HG02943 (cell line): ENCODE results near the gene HCN2.
"Not testable (repeated sequence)": the region's sequence is repeated elsewhere in the genome, so short reads cannot be mapped to it uniquely, and the experiment has no call there.

Experiments used
- ATAC-seq: cut with Tn5 transposase; IDR thresholded peaks from one replicate; pipeline ENCODE4 v1.9.1; 2021; ENCODE audit warnings: mild to moderate bottlenecking, low read depth, moderate library complexity; ENCODE audit not compliant: unreplicated experiment

Gene HCN2

DNA sequence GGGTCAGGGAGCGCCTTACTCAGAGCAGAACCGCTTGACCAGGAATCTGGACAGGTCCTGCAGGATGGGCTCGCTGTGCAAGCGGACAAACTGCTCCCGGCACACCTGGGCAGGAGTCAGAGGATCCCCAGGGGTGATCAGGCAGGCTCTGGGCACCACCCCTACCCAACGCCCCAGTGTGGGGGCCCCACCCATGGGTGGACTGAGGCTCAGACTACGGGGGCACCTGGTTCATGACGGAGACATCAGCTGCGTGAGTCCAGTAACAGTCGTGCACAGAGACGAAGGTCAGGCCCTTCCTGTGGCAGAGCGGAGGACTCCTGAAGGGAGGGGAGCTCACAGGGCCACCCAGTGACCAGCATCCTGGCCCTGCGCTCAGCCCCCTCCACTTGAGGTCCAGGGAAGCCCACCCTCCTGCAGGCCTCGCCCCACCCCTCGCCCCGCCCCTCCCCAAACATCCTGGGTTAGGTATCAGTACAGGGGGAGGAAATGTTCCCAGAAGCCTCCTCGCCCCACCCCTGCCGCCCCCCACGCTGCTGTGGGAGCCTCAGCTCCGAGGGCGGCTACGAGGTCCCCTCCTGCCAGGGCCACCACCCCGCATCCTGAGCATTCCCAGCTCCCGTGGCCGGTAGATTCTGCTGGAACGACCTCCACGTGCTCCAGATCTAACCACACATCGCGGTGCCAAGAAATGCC, 28.0 kb downstream of the HCN2 start:
- ATAC-seq, result no peak

DNA sequence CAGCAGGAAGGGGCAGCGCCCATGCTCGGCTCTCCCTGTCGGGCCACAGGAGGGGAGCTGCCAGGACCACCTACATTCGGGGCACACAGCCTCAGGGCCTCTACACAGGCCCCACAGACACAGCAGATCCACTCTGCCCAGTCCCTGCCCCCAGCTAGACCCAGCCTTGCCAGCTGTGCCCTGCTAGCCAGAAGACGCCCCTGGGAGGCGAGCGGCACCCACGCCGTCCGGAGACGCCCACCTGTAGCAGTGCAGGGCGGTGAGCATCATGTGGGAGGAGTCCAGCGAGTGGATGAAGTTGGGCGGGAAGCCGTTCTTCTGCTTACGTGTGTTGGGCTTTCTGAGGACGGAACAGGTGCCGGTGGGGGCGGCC, 28.6 kb downstream of the HCN2 start:
- ATAC-seq, result no peak

DNA sequence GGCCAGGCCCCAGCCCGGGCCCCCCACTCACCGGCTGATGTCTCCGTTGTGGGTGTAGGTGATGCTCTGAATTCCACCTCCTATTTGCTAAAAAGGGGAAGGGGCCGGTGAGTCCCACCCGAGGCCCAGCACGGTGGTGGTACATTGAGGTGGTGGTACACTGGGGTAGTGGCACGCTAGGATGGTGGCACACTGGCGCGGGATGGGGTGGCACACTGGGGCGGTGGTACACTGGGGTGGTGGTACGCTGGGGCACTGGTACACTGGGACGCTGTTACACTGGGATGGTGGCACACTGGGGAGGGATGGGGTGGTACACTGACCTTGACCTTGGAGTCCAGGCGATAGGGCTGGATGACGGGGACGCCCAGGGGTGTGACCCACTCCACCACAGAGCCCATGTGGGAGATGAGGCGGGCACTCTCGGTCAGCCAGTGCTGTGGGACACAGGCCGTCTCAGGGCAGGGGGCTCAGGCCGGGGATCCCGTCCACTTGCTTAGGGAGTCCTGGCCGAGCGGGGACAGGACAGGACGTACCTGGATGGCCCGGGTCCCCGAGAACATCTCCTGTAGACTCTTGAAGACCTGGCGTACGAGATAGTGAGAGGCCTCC, 29.1 kb downstream of the HCN2 start:
- no peak for ATAC-seq

DNA sequence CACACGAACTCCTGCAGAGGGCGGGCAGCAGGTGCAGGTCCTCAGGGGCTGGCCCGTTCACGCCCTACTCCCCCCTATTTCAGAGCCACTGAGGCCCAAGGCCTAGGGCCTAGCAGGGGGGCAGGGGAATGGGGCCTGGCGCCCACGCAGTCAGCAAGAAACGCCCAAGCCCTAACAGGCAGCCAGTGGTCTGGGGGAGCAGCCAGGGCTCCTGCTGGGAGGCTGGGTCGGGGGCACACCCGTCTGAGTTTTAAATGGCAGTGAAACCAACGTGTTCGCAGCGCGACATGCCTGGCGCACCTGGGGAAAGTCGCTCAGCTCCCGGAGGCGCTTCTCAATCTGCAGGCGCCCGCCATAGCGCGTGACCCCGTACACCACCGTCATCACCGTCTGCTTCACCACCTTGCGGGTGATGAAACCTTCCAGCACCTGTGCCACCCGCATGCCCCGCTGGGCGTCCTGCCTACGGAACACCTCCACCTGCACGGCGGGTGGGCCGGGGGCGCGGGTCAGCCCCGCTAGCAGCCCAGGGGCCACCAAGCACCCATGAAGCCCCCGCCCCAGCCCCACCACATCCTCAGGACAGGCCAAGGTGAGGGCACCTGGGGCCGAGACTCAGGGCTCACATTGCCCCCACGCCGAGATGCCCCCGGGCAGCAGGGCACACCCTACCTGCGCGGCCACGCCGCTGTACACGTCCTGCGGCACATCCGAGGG, 29.8 kb downstream of the HCN2 start:
- no peak for ATAC-seq

DNA sequence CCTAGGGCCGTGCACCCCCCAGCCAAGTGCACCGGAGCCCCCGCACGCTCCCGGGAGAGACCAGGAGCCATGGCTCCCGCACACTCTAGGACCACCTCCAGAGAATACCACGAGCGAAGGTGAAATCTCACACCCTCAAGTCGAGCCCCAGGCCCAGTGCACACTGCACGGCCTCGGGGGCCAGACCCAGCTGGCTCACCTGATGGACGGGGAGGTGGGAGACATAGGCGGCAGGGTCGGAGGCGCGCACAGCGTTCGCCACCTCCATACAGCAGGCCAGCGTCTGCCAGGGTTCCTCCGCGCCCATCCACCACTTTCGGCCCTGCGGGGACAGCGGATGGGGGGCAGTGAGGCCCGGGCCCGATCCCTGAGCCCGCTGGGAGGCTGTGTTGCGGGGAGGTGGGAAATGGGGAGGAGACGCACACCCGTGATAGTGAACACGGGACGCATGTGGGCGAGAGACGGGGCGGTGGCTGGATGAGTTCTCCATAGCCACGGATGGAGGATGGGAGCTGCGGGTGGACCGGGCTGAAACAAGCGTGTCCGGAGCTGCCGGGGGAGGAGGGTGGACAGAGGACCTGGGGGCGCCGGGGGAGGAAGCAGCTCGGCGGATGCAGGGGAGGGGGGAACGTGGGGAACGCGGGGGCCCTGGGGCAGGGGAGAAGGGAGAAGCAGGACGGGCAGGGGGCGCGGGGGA, 30.6 kb downstream of the HCN2 start:
- no peak for ATAC-seq

DNA sequence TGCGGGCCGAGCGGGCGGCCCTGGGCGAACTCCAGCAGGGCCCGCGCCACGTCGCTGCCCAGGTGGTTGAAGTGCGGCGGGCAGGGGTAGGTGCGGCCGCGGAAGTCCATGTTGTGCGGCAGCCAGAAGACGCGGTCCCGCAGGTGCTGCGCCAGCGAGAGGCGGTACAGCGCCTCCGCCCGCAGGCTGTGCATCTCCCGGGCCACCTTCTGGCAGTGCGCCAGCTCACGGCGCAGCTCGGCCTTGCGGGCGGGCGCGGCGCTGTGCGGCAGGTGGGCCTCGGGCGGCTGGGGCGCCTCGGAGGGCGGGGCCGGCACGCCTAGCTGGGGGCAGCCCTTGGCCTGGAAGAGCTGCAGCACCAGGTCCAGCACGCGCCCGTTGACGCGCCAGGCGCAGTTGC, 31.5 kb downstream of the HCN2 start:
- ATAC-seq, result not testable (repeated sequence)

DNA sequence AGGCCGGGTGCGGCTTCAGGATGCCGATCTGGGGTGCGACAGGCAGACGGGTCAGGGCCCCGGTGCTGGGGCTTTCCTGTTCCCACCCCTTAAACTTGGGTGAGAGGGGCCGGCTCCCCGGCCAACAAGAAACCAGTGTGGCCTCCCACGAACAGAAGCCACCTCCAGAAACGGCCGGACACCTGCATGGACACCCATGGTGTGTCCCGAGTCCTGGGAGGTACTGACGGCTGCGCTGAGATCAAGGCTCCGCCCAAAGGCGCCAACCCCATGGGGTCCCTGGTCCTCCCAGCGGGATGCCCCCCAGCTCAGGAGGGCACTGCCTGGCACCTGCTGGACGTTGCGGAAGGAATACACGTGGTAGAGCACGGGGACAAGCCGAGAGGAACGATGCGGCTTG, 32.1 kb downstream of the HCN2 start:
- ATAC-seq, result no peak

DNA sequence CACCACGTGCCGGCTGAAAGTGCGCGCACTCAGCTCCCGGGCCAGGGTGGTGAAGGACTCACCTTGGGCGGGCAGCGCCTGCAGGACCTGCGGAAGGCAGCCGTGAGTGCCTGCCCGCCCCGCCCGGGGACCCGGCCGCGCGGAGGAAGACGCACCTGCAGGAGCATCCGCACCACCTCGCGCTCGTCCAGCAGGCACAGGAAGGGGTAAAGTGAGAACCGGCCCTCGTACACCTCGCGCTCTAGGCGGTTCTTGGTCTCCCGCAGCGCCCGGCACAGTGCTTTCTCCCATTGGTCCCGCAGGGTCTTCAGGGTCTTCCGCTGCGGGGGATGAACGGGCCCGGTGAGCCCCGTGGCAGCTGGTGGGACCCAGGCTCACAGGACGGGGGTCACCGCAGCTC, 33.0 kb downstream of the HCN2 start:
- no peak for ATAC-seq

DNA sequence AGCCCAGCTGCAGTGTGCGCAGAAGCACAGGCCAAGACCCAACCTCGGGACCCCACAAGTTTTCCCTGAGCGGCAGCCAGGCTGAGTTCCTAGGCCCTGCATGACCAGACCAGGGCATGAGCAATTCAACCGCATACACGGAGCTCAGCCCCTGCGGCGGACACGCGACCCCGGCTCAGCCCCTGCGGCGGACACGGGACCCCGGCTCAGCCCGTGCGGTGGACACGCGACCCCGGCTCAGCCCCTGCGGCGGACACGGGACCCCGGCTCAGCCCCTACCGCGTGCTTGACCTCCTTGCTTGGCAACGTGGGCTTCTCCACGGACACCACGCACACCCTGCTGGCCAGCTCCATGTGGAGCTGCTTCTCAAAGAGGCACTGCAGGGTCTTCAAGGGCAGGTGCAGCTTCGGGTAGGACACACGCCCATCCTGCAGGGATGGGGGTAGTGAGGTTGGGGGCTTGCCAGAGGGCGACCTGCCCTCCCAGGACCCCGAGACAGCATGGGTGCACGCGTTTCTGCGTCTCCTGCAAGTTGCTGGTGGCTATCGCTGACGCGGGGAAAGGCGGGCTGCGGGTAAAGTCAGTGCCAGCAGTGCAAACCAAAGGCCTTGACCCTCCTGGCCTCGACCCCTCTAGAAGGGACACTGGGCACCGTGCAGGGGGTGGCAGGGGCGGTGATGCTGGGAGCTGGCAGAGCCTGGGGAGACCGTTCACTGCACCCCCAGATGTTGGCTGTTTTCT, 33.7 kb downstream of the HCN2 start:
- no peak for ATAC-seq

DNA sequence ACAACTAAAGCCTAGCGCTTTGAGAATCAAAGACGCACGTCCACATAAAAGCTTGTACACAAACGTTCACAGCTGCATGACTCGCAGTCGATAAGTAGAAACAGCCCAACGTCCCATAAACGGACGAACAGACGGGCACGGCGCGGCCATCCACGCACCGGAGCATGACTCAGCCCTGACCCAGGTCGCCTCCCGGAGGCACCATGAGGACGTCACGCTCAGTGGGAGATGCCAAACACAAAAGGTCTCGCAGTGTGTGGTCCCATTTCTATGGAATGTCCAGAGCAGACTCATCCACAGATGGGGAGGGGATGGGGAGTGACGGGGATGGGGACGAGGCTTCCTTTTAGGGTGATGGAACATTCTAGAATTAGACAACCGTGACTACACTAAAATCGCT, 34.3 kb downstream of the HCN2 start:
- no peak for ATAC-seq

DNA sequence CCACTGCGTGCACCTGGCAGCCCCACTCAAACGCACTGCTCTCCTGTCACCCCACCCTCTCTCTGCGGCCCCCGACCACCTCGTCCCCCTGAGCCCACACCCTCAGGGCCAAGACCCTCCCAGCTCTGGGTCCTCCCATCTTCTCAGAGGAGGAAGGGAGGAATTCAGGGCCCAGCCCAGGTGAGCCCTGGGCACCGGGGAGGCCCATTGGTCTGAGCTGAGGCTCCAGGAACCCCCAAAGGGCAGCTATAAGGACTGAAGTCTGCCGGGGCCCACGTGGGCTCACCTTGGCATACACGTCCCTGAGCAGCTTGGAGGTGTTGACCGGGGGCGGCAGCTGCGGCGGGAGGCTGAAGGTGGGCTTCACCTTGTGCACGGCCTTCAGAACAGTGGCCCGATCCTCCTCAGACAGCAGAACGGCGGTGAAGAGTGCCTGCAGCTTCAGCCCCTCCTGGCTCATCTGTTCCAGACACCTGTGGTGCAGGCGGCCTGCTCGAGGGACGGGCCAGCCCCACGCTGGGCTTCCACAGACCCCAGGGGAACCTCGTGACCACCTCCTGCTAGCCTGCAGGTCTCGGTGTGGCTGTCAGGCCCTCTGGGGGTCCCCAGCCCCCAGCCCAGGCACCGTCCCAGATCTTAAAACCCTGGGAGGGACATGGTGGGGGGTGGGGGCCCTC, 34.9 kb downstream of the HCN2 start:
- ATAC-seq, result no peak

DNA sequence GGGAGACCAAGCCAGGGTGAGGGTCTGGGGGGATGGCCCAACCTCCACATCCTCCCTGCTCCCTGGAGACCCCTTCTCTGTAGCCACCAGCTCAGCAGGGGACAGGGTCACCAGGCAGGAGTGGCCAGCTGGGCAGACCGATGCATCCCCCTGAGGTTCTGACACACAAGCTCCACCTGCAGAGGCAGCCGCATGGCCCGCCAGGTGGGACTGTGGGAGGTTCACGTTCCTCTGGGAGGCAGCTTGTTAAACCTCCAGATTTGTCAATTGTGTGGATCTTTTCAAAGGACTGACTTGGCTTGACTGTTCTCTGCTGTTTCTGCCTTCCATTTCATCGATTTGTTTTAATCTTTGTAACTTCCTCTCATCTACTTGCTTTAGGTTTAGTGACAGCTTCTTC, 35.6 kb downstream of the HCN2 start:
- ATAC-seq, result no peak

DNA sequence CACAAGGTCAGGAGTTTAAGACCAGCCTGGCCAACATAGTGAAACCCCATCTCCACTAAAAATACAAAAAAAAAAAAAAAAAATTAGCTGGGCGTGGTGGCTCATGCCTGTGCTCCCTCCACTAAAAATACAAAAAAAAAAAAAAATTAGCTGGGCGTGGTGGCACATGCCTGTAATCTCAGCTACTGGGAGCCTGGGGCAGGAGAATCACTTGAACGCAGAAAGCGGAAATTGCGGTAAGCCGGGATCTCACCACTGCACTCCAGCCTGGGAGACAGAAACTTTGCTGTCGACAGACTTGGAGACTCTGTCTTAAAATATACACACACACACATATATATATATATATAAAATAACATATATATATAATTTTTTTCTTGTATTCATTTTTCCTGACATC, 36.9 kb downstream of the HCN2 start:
- not testable (repeated sequence) for ATAC-seq

DNA sequence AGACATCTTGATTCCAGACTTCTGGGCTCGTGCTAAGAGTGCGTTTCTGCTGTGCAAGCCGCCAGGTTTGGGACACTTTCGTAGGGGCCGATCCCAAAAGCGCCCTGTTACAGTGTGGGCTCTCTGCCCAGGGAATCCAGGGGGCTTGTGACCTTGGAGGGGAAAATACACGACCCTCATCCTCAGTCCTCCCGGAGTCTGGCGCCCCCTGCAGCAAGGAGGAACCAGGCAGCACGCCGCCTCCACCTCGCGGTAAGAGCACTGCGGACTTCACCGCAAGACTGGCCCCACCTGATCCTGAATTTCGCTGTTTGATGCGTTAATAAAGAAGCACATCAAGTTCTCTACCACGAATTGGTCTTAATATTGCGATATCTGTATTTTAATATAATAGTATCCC, 38.5 kb downstream of the HCN2 start:
- ATAC-seq, result no peak

DNA sequence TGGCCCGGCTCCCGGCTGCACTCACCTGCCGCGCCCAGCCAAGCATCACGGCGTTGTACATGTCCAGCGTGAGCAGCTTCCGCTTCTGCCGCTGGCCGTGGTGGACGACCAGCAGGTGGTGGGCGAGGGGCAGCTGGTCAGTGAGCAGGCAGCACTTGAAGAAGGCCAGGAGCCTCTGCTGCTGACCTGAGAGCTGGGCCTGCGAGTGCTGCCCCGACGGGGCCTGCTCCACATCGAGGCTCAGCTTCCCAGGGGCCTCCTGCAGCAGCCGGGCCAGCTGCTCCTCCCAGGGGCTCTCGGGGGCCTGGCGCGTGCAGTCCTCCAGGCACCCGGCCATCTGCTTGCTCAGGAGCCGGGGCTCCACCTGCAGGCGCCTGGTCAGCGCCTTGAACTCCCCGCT, 39.8 kb downstream of the HCN2 start:
- ATAC-seq, result not testable (repeated sequence)

DNA sequence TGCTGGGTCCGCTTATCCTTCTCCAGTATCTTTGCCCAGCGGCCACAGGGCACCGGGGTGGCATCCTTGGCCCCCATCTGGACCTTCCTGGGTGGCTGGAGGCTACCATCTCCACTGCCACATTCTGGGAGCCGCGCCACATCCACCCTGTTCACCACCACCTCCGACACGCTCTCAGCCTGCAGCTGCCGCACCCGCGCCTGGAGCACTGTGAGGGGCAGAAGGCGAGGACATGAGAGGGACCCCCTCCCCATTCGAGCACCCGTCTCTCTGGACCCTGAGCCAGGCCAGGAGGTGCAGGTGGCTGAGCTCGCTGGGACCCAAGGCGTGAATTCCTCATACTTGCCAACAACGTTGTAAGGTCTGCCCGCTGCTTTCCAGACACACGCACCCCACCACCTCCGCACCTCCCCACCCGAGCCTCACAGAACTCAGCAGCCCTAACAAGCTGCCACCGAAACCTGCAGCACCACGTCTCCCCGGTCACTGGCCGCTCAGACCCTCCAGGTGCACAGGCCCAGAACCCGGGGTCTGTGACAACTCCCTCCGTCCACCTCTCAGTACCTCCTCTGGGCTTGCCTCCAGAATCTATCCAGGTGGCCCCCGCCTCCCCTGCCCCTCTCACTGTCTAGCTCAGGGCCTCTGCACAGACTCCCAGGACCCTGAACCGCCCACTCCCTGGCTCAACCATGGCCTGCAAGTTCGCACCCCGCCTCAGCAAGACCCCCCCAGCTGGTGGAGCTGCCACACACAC, 40.5 kb downstream of the HCN2 start:
- ATAC-seq, result no peak

DNA sequence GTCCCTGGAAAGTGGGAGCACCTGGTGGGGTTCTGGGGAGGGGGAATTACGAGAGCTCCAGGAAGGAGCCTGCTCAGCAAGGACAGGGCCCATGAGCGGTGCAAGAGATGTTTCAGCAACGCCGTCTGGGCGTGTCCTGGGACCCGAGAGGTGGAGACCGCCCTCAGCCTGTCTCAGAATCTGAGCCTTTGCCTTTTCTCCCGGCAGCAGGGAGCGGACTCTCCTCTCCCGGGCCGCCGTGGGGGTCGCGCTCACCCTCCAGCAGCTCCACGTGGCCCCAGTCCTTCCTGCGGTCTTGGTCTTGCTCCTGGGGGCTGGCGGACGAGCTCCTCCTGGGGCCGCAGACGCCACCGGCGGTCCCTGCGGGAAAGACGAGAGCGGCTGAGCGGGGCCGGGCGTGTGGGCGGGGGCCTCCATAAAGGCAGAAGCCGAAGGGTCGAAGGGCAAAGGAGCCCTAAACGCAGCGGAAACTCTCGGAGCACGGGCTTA, 42.9 kb downstream of the HCN2 start:
- ATAC-seq, result peak; percentile 15

DNA sequence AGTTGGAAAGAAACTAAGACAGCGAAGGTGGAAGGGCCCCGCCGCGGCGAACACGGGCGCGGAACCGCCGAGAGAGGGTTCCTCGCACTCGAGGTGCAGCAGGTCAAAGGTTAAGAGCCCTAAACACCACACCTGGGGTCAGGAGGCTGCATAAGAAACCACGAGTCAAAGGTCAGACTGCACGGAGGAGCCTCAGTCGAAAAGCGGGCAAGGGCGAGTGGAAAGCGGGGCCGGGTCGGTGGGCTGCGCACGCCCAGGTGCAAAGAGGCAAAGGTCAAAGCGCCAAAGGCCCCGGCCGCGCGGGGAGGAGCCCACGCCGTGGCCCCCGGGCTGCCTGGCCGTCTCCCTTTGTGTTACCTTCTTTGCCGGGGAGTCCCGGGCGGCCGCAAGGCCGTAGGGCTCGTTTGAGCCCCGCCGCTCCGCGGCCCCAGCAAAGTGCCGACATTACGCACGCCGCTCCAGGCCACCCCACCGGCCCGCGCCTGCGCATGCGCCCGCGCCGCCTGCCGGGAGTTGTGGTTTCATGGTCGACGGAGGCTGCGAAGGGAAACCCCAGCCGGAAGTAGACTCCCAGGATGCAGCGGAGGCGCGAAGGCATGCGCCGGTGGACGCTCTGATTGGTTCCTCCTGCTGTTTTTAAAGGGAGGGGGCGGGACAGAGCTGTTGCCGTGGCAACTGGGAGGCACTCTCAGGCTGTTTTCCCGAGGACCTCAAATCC, 43.5 kb downstream of the HCN2 start, which contains the start of gene POLRMT:
POLRMT (minus strand) TSS at position 470 of the 718 bp plus-strand sequence; CDS start at position 445, 25 bp downstream.
- peak; percentile 76 for ATAC-seq
